Measurements from ENCODE around the gene WDFY3. TPM values are rescaled to one million over a fixed set of nuclear protein-coding genes. Genes with fewer than 3 reads are reported as not detected.

Gene WDFY3
- total and polyA plus RNA-seq, 2 experiments from 2014 or later, result 7.7 to 55.9 TPM

DNA sequence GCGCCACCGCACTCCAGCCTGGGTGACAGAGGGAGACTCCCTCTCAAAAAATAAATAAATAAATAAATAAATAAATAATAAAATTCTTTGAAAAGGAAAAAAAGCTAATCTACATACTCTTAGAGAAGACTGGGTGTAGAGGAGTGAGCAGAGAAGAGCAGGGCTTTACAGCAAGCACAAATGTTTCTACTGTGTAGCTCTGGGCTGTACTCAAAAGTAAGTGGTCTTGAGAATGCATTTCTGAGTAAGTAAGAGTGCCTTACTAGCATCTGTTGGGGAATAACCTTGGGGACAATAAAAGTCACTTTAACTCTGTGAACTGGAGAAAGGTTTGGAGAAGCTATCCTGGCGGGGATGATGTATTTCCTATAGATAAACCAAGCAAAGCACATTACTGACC is 185.8 kb downstream of the WDFY3 start:
- Histone ChIP-seq H3K79me2 (no peaks in the 10 kb centered on the region), H3K9me2 (replicated peaks; ENCODE audit: insufficient read depth) (no peaks in the 10 kb centered on the region), H2AFZ (no peak overlapping the region), H4K20me1 (ENCODE audit: insufficient read depth, poor library complexity, severe bottlenecking) (no peaks in the 10 kb centered on the region), H3K4me2 (no peak overlapping the region), H3K9me3 (ENCODE audit: low read depth) (no peaks in the 10 kb centered on the region), H3K4me1 (ENCODE audit: insufficient read depth) (no peaks in the 10 kb centered on the region), H3K36me3 (replicated peaks; ENCODE audit: insufficient read depth, low read depth) (no peaks in the 10 kb centered on the region), H3K27ac (no peak overlapping the region), H3K4me3 (no peak overlapping the region), H3K27me3 (no peaks in the 10 kb centered on the region)
- DNase-seq (ENCODE audit: low spot score), result no peak
- WGBS (ENCODE audit: low lambda C conversion rate, missing lambda C conversion rate), result 94% methylated on average over 3 of the region's 3 CpGs
- no peak for TF ChIP-seq EZH2phosphoT487 (IDR thresholded peaks at IDR 0.05; ENCODE audit: low read depth, severe bottlenecking, unreplicated experiment)
- TF ChIP-seq, protein P1, sequence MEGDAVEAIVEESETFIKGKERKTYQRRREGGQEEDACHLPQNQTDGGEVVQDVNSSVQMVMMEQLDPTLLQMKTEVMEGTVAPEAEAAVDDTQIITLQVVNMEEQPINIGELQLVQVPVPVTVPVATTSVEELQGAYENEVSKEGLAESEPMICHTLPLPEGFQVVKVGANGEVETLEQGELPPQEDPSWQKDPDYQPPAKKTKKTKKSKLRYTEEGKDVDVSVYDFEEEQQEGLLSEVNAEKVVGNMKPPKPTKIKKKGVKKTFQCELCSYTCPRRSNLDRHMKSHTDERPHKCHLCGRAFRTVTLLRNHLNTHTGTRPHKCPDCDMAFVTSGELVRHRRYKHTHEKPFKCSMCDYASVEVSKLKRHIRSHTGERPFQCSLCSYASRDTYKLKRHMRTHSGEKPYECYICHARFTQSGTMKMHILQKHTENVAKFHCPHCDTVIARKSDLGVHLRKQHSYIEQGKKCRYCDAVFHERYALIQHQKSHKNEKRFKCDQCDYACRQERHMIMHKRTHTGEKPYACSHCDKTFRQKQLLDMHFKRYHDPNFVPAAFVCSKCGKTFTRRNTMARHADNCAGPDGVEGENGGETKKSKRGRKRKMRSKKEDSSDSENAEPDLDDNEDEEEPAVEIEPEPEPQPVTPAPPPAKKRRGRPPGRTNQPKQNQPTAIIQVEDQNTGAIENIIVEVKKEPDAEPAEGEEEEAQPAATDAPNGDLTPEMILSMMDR (IDR thresholded peaks at IDR 0.05; ENCODE audit: poor library complexity), result no peak
- no peak for TF ChIP-seq EZH2 (IDR thresholded peaks at IDR 0.05; ENCODE audit: borderline replicate concordance)

DNA sequence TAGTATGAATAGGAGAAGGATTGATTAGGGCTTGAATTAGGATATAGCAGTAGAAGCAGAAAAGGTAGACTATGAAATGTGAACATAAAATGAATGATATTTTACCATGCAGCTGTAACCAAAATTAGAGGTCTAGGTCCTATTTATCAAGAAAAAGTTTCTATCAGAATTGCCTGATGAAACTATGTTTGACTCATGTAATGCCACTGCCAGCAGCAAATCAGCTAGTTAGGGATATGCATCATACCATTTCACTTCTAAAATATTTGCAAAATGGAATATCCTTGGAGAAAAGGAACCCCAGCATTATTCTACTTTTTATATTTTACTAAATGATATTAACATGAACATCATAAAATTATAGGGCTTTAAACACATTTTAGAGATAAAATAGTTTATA is 188.4 kb downstream of the WDFY3 start:
- no peak overlapping the region for H2AFZ ChIP-seq
- H3K79me2 ChIP-seq, result no peaks in the 10 kb centered on the region
- no peaks in the 10 kb centered on the region for H3K27me3 ChIP-seq
- H3K9me3 ChIP-seq (ENCODE audit: low read depth), result no peaks in the 10 kb centered on the region
- DNase-seq (ENCODE audit: low spot score), result no peak
- no peaks in the 10 kb centered on the region for H4K20me1 ChIP-seq (ENCODE audit: insufficient read depth, poor library complexity, severe bottlenecking)
- TF ChIP-seq, protein P1 (IDR thresholded peaks at IDR 0.05; ENCODE audit: poor library complexity), result no peak
- TF ChIP-seq EZH2phosphoT487 (IDR thresholded peaks at IDR 0.05; ENCODE audit: low read depth, severe bottlenecking, unreplicated experiment), result no peak
- no peak for TF ChIP-seq EZH2 (IDR thresholded peaks at IDR 0.05; ENCODE audit: borderline replicate concordance)
- no peak overlapping the region for H3K4me3 ChIP-seq
- H3K4me2 ChIP-seq, result no peak overlapping the region
- no peaks in the 10 kb centered on the region for H3K9me2 ChIP-seq (replicated peaks; ENCODE audit: insufficient read depth)
- no peak overlapping the region for H3K27ac ChIP-seq
- H3K4me1 ChIP-seq (ENCODE audit: insufficient read depth), result no peaks in the 10 kb centered on the region
- H3K36me3 ChIP-seq (replicated peaks; ENCODE audit: insufficient read depth, low read depth), result no peaks in the 10 kb centered on the region

DNA sequence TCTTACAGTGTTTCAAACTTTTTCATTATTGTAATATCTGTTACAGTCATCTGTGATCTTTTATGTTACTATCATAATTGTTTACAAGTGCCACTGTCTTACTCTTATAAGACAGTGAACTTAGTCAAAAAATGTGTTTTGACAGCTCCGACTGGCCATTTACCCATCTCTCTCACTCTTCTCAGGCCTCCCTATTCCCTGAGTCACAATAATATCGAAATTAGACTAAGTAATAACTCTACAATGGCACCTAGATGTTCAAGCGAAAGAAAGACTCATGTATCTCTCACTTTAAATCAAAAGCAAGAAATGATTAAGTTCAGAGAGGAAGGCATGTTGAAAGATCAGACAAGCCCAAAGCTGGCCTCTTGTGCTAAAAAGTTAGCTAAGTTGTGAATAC is 199.3 kb downstream of the WDFY3 start:
- TF ChIP-seq EZH2phosphoT487 (IDR thresholded peaks at IDR 0.05; ENCODE audit: low read depth, severe bottlenecking, unreplicated experiment), result no peak
- TF ChIP-seq EZH2 (IDR thresholded peaks at IDR 0.05; ENCODE audit: borderline replicate concordance), result no peak
- TF ChIP-seq, protein P1 (IDR thresholded peaks at IDR 0.05; ENCODE audit: poor library complexity), result no peak
- WGBS (ENCODE audit: low lambda C conversion rate, missing lambda C conversion rate), result 96% methylated on average over 3 of the region's 3 CpGs
- no peaks in the 10 kb centered on the region for H4K20me1 ChIP-seq (ENCODE audit: insufficient read depth, poor library complexity, severe bottlenecking)

More for the DNA sequence above, 199.3 kb downstream of the WDFY3 start:
- no peak overlapping the region for H2AFZ ChIP-seq
- H3K36me3 ChIP-seq (replicated peaks; ENCODE audit: insufficient read depth, low read depth), result no peaks in the 10 kb centered on the region
- H3K27me3 ChIP-seq, result no peaks in the 10 kb centered on the region
- H3K9me3 ChIP-seq (ENCODE audit: low read depth), result no peaks in the 10 kb centered on the region
- no peaks in the 10 kb centered on the region for H3K79me2 ChIP-seq
- no peak overlapping the region for H3K4me3 ChIP-seq
- DNase-seq (ENCODE audit: low spot score), result no peak
- H3K4me1 ChIP-seq (ENCODE audit: insufficient read depth), result no peaks in the 10 kb centered on the region
- H3K4me2 ChIP-seq, result no peak overlapping the region
- H3K27ac ChIP-seq, result no peak overlapping the region
- no peaks in the 10 kb centered on the region for H3K9me2 ChIP-seq (replicated peaks; ENCODE audit: insufficient read depth)

All from hepatocyte (in vitro differentiated cells).